Endometrial microvascular endothelial cells (primary cell): Measurements from ENCODE around the gene MAGEE2. TPM values are rescaled to one million over a fixed set of nuclear protein-coding genes. Genes with fewer than 3 reads are reported as not detected.
"Not testable (repeated sequence)": the region's sequence is repeated elsewhere in the genome, so short reads cannot be mapped to it uniquely, and the experiment has no call there.

Experiments
- in situ Hi-C: cut with HindIII; loops from 2 replicates; pipeline ENCODE4 v1.10.0; 2017; ENCODE audit warnings: low sequenced_read_pairs, low pct_unique_long_range_greater_than_20kb; ENCODE audit errors: inconsistent ontology term
- total RNA-seq: library from RNA; depleted of rRNA; stranded (reverse); fragments of >200 nt; gene quantifications from one replicate; pipeline ENCODE4 v1.2.3, GENCODE V29; 2015; ENCODE audit errors: inconsistent ontology term

MAGEE2 gene, protein sequence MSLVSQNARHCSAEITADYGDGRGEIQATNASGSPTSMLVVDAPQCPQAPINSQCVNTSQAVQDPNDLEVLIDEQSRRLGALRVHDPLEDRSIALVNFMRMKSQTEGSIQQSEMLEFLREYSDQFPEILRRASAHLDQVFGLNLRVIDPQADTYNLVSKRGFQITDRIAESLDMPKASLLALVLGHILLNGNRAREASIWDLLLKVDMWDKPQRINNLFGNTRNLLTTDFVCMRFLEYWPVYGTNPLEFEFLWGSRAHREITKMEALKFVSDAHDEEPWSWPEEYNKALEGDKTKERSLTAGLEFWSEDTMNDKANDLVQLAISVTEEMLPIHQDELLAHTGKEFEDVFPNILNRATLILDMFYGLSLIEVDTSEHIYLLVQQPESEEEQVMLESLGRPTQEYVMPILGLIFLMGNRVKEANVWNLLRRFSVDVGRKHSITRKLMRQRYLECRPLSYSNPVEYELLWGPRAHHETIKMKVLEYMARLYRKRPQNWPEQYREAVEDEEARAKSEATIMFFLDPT
- total RNA-seq: not detected

- in situ Hi-C loops: no loop called here
Observed at GRCh38 chrX:75784680-75785491, at the start of gene MAGEE2. Gene MAGEE2 (minus strand): TSS chrX:75785254. CDS start chrX:75785051, 203 bp downstream.

- in situ Hi-C loops: no loop called here
Observed at GRCh38 chrX:75786290-75786689, 1.2 kb upstream of the MAGEE2 start.

DNA sequence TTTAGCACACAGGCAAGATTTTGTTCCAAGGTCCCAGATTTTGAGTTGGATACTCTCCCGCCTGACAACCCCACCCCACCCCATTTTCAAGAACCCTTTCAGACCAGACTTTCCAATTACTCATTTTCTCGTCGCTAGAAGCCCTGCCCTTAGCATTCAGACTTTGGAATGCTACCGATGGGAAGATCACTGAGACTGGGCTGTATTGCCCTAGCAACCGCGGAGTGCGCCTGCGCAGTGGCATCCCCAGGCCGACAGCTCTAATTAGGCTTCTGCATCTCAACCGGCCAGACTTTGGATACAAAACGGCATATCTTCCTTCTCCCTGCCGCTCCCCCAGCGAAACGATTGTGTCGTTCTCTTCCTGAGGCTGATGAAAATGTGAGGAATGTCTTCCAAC lies 3.4 kb downstream of the MAGEE2 start:
- in situ Hi-C loops: no loop called here

- in situ Hi-C loops: not testable (repeated sequence)
Observed at GRCh38 chrX:75768063-75768462, 17.0 kb downstream of the MAGEE2 start.

DNA sequence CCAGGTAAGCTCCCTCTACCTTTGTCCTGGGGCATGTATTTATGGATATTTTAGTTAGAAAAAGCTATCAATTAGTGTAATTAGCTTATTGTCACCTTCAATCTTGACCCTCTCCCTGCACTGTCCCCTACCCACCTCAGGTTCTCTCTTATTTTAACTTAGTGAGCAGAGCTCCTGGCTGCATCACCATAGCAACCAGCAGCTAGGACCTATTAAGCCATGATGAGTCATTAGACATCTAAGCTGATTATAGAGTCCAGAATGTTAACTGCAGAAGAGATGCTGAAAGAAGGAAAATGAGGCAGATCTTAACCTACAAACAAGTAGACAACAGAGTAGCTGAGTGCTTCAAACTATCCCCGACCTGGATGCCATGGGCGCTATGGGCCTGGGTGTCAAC lies 36.6 kb downstream of the MAGEE2 start:
- in situ Hi-C loops: no loop called here

DNA sequence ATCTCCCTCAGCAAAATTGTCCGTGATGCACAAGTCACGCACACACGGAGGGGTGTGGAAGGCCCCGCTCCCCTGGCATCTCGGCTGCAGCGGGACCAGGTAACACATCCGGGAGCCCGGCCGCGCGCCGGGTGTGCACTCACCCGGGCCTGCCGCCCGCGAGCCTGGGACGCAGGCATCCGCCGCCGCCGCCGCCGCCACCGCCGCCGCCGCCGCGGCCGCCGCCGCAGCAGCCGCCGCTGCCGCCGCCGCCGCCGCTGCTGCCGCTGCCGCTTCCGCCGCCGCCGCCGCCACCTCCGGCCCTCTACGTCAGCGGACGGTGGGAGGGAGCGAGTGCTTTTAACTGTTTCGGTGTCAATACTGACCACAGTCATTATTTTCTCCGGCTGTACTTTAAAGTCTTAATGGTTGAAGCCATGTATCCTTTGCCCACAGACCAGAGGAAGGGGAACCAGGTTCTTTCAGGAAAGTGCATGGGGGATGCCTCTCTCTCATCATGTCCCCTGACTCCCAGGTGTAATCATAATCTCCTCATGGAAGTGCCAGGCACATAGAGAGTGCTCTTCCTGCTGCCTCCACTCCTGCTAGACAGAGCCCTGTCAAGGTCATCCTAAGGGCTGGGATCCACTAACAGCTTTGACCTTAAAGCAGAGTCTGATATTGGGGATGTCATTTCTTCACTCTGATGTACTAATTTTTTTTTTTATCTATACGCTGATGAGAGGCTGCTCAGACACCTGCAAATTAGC lies 38.0 kb downstream of the MAGEE2 start:
- in situ Hi-C loops: no loop called here
